K562 (cell line): Measurements from ENCODE around the gene CAPN2. TPM values are rescaled to one million over a fixed set of nuclear protein-coding genes. Genes with fewer than 3 reads are reported as not detected.

ENCODE experiments used
- ARID2 ChIP-seq: fragments of 450-650 bp; IDR thresholded peaks from 2 replicates; pipeline ENCODE4 v1.6.1; 2017; ENCODE audit warnings: antibody characterized with exemption, mild to moderate bottlenecking
- BACH1 ChIP-seq: fragments of 200-800 bp; sonication (Bioruptor generic); IDR thresholded peaks from 2 replicates; pipeline ENCODE4 v1.6.1; 2016; ENCODE audit warnings: missing genetic modification characterization, missing compliant biosample characterization
- HDAC3 ChIP-seq: fragments of 450-650 bp; IDR thresholded peaks from 2 replicates; pipeline ENCODE4 v1.6.1; 2018; ENCODE audit warnings: borderline replicate concordance, mild to moderate bottlenecking, moderate library complexity; ENCODE audit not compliant: partially characterized antibody
- MTA2 ChIP-seq: fragments of 450-650 bp; IDR thresholded peaks from 2 replicates; pipeline ENCODE4 v1.6.1; 2016; ENCODE audit warnings: low read depth
- NFXL1 ChIP-seq: fragments of 450-650 bp; formaldehyde crosslinking; IDR thresholded peaks from 2 replicates; pipeline ENCODE4 v1.4.0; 2021; ENCODE audit warnings: mild to moderate bottlenecking
- POU5F1 ChIP-seq: fragments of 150-350 bp; IDR thresholded peaks from 2 replicates; pipeline ENCODE4 v1.6.1; 2014; ENCODE audit warnings: borderline replicate concordance, low read length, low read depth, mild to moderate bottlenecking; ENCODE audit not compliant: partially characterized antibody
- REST ChIP-seq, 2 experiments: fragments of 450-650 bp; formaldehyde crosslinking in 1 of 2; IDR thresholded peaks; 2 replicates each; pipeline versions ENCODE4 v1.4.0 to v1.6.1; 2014 to 2020; ENCODE audit warnings: mild to moderate bottlenecking in 2 of 2, borderline replicate concordance in 1 of 2, low read depth in 1 of 2
- RNF219 ChIP-seq: fragments of 250-450 bp; sonication (Bioruptor Pico); IDR thresholded peaks from 2 replicates; pipeline ENCODE4 v1.5.0; 2022; ENCODE audit warnings: mild to moderate bottlenecking
- SMARCE1 ChIP-seq: fragments of 450-650 bp; IDR thresholded peaks from 2 replicates; pipeline ENCODE4 v1.7.1; 2016; ENCODE audit warnings: mild to moderate bottlenecking
- TGIF2 ChIP-seq: sonication (generic); formaldehyde crosslinking; IDR thresholded peaks from 2 replicates; pipeline ENCODE4 v1.8.1; 2022; ENCODE audit warnings: mild to moderate bottlenecking, missing genetic modification reagents, moderate library complexity
- XRCC3 ChIP-seq: fragments of 450-650 bp; IDR thresholded peaks from 2 replicates; pipeline ENCODE4 v1.6.1; 2017; ENCODE audit warnings: mild to moderate bottlenecking, moderate library complexity
- ZBTB34 ChIP-seq: fragments of 250-450 bp; sonication (Bioruptor Pico); IDR thresholded peaks from 2 replicates; pipeline ENCODE4 v1.8.0; 2021; ENCODE audit warnings: mild to moderate bottlenecking, moderate library complexity
- ZNF124 ChIP-seq: sonication (generic); formaldehyde crosslinking; IDR thresholded peaks from 2 replicates; pipeline ENCODE4 v1.8.1; 2022; ENCODE audit warnings: missing genetic modification reagents
- ZNF395 ChIP-seq: fragments of 200-800 bp; sonication (Bioruptor generic); IDR thresholded peaks from 2 replicates; pipeline ENCODE4 v1.6.1; 2017; ENCODE audit warnings: missing genetic modification characterization, missing compliant biosample characterization
- polyA plus RNA-seq, 8 experiments: library from polyadenylated mRNA; depleted of rRNA in 4 of 8; stranded (reverse) in 5 of 8; unstranded in 3 of 8; fragments of >200 nt; fragmentation: Nextera tagmentation in 2 of 8; fragmentation: Illumina TruSeq in 1 of 8; extraction: Ambion mirVana in 2 of 8; extraction: Trizol in 1 of 8; gene quantifications; 2 replicates each; pipeline versions ENCODE4 v1.2.1 to v1.2.3, GENCODE V29; 2011 to 2014; ENCODE audit warnings: inconsistent platforms in 1 of 8, missing spikeins in 1 of 8
- total RNA-seq, 7 experiments: library from RNA; depleted of rRNA in 6 of 7; stranded (reverse); fragments of >200 nt in 6 of 7; fragmentation: Illumina TruSeq in 2 of 7; extraction: Trizol in 2 of 7; gene quantifications; 2 replicates each; pipeline versions ENCODE4 v1.2.1 to v1.2.3, GENCODE V29; 2011 to 2021; ENCODE audit warnings: low replicate concordance in 1 of 7

CAPN2 gene
- total and polyA plus RNA-seq, 9 of the 15 experiments (the other 6 are each of a cell fraction or from before 2014, with no cell fraction given): 24.6 to 157 (median 101) TPM

GRCh38 chr1:223788746-223789415 lies 76.5 kb downstream of the CAPN2 start (continued):
- no peak; the same call in 1 of the 2 replicates for TF ChIP-seq REST (IDR thresholded peaks at IDR 0.05; ENCODE audit: borderline replicate concordance)
- no peak for TF ChIP-seq REST (CRISPR knock-in tag; IDR thresholded peaks at IDR 0.05; ENCODE audit: low read depth)
- no peak for TF ChIP-seq ZBTB34
- TF ChIP-seq BACH1: peak; percentile 87
- peak; percentile 94 for TF ChIP-seq HDAC3
- no peak for TF ChIP-seq XRCC3
- no peak; the same call in 1 of the 2 replicates for TF ChIP-seq ARID2
- no peak for TF ChIP-seq RNF219 (CRISPR knock-in tag)
- peak; percentile 99 for TF ChIP-seq SMARCE1
- no peak for TF ChIP-seq ZNF124 (CRISPR knock-in tag)
- peak; percentile 93 for TF ChIP-seq ZNF395 (CRISPR knock-in tag)
- TF ChIP-seq MTA2: peak; percentile 96
- TF ChIP-seq NFXL1 (CRISPR knock-in tag): peak; percentile 24; the same call in 1 of the 2 replicates
- no peak for TF ChIP-seq TGIF2 (CRISPR knock-in tag)
- no peak for TF ChIP-seq POU5F1
